NCI-H748 treated with DMSO at 0.1 percent for 48 hours (cell line): ENCODE results near the gene CRB3.

Source experiments
- DNase-seq: peaks from one replicate; lab custom pipeline; 2025; lab: John Stamatoyannopoulos, UW

Gene CRB3

DNA sequence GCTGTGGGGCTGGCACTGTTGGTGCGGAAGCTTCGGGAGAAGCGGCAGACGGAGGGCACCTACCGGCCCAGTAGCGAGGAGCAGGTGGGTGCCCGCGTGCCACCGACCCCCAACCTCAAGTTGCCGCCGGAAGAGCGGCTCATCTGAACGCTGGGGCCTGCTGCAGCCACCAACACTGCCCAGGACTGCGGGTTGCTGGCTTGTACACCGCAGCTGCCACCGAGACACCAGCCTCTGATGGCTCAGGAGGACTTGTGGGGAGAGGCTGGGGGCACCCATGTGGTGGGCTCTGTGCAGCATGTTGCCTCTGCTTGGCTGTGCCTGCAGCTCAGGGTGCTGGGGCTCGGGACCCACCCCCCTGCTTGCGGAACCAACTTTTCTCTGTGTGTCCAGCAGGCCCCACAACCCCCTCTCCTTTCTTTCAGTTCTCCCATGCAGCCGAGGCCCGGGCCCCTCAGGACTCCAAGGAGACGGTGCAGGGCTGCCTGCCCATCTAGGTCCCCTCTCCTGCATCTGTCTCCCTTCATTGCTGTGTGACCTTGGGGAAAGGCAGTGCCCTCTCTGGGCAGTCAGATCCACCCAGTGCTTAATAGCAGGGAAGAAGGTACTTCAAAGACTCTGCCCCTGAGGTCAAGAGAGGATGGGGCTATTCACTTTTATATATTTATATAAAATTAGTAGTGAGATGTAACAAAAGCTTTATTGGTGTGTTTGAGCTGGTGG lies 2.6 kb downstream of the CRB3 start:
- DNase-seq, result no peak

DNA sequence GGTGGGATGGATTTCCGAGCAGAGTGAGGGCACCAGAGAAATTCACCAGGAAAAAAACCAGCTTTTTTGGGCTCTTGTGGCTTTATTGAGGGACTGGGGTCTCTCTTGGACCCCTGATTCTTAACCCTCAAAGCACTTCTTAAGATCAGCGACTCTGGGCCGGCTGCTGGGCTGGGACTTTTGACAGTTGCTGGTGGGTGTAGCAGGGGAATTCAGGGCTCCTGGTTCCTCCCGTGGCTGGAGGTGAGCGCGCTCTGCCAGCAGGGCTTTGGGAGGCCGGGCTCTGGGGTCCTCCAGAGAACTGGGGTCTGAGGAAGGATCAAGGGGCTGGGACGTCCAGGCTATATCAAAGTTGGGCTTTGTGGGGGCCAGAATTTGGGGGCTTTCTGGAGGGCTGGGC lies 3.3 kb downstream of the CRB3 start:
- no peak for DNase-seq

DNA sequence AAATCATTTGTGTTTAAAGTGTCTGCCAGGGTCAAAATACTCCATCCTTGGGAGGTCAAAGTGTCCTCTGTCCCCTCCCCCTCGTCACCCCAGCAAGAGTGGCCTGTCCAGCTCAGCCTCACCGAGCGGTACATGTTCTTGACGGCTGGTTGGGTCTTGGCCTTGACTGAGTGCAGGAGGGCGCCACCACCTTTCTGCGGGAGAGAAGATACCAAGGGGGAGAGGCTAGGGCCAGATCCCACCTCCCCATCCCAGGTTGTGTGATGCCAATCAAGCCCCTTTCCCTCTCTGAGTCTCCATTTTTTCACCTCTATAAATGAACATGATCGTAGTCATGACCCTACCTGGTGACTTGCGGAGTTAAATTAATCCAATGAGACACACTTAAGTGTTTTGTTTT lies 6.1 kb downstream of the CRB3 start:
- no peak for DNase-seq

DNA sequence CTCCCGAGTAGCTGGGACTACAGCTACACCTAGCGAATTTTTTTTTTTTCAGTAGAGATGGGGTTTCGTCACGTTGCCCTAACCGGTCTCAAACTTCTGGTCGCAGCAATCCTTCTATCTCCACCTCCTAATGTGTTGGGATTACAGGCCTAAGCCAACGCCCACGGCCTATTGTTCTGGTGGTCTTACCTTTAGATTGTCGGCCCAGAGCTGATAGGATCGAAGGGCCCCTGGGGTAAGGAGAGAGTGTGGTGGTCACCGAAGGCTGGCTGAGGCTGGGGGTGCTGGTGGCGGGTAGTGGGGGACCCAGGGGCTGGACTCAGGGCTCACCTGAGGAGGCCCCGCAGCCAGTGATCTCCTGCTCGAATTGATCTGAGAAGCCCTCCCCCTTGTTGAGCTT lies 7.0 kb downstream of the CRB3 start:
- no peak for DNase-seq

DNA sequence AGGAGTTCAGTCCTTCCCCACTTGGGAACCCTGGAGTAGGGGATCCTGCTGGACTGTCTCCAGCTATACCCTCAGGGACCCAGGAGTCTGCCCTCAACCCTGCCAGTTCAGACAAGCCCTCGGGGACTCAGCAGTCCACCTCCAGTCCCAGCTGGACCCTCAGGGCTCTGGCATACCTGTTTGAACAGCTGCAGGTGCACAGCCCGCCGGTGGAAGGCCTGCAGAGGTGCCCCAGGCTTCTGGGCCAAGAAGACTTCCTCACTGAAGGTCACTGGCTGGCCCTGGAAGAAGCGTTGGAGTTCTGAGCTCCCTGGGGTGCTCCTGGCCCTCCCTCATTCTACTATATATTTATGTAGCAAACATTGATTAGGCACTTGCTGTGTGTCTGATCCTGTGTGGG lies 8.6 kb downstream of the CRB3 start:
- DNase-seq, result no peak

DNA sequence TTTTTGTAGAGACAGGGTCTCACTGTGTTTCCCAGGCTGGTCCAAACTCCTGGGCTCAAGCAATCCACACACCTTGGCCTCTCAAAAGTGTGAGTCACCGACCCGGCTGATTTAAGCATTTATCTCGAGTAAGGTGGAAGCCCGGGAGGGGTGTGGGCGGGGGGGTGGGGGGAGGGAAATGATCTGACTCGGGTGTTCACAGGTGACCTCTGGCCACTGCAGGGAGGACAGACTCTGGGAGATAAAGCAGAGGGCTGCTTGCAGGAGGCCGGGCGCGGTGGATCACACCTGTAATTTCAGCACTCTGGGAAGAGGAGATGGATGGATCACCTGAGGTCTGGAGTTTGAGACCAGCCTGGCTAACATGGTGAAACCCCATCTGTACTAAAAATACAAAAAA lies 9.6 kb downstream of the CRB3 start:
- DNase-seq, result no peak

DNA sequence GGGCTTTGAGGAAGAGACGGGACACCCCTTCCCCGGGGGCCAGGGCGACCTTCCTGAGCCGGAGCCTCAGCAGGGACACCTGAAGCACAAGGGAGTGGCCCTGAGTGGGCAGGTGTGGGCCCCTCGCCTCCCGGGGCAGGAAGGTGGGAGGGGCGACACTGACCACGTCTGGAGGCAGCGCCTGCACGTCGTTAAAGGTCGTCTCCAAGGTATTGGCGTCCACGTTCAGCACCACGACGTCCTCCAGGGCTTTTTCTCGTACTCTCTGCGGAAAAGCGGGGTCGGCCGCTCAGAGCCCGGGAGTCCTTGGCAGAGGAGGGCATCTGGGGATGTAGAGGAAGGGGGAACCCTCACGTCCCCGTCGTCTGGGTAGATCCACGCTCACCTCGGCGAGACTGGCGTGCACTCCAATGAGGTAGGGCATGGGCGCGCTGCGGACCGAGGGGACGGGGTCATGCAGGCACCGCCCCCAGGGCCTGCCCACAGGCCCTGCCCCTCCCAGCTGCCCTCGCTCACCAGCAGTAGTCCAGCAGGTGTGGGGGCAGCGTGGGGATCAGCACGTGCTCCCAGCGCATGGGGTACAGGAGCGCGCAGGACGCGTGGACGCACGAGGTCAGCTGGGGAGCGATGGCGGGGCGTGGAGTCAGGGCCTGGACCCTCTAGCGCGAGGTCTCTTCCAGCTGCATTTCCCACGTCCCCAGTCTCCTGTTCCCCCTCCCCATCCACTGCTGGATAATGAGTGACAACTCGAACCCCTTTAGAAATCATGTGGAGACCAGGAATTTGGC lies 11.4 kb downstream of the CRB3 start:
- no peak for DNase-seq

DNA sequence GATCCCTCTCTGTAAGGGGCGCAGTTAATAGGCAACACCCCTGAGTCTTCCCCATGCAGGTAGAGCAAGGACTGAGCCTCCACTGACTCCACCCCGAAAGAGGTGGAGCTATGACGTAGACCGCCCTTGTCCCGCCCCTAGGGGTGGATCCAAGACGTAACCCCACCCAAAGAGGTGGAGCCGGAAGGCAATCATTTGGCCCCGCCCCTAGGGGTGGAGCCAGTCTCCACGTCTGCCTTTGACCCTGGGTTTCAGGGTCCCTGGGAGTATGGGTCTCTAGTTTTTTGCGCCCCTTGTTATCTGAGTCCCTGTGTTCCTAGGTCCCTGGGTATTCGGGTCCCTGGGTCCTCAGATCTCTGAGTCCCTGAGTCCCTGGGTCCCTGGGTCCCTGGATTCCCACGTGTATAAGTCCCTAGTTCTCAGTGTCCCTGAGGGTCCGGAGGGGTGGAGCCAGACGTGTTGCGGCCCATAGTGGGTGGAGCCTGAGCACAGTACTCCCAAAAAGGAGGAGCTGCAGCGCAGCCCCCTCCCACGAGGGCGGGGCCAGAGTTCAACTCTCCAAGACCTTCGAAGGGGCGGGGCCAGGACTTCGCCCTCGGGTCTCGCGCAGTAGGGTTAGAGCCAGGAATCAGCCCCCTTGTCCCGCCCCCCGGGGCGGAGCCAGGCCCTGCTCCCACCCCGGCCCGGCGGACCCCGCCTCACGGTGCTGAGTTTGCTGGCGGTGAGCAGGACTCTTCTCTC lies 12.3 kb downstream of the CRB3 start:
- DNase-seq, result no peak

DNA sequence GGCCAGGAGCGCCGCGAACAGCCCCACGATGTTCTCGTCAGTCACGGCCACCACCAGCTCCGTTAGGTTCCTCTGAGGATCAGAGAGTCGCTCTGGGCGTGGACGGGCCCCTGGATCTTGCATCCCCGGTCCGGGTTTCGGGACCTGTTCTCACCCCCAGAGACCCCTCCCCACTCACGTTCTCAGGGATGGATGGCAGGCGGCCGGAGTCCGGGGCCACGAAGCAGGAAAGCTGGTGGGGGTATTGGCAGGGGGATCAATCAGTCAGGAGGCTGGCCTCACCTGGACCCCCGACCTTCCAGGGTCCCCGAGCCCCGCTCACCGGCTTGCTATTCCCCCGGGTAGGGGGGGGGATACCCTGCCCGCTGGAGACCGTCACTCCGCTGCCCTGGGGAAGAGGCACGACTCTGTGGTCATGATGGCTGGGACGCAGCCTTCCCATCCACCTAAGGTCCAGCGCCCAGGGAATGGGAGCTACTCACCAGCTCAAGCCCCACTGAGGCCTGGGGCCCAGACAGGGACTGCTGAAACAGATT lies 12.9 kb downstream of the CRB3 start:
- DNase-seq, result no peak

DNA sequence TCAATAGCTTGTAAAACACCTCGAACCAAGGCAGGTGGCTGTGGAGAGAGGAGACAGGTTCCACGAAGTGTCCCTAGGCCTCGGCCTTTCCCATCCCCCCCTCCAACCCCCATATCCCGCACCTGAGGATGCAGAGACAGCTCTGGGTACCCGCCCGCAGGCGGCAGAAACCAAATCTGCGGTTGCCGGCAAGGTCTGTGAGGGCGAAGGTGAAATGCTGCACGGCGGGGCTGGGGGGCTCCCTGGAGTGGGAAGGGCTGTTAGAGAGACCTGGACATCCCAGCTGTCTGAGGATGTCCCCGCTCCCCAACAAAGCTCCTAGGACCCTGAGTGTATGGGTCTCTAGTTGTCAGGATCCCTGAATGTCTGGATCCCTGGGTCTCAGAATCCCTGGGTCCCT lies 14.7 kb downstream of the CRB3 start:
- no peak for DNase-seq

DNA sequence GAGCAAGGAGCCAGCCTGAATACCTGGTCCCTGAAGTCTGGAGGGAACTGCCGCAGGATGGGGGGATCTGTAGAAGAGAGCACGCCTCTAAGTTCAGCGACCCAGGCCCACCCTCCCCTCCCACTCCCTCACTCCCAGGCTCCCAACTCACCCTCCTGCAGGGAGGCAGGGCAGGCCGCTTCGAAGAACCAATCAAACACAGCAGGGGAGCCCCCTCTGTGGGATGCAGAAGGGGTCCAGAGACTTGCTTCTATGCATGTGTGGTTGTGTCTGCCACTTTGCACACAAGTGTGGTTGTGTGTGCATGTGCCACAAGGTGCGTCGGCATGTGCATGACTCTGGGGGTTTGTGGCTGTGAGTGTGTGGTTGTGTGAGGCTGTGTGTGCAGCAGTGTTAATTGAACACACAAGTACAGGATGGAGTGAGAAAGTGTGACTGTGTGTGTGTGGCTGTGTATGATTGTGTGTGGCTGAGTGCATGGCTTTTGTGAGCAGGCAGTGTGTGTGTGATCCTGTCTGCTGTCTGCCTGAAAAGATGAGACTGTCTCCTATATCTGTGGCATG lies 15.8 kb downstream of the CRB3 start:
- no peak for DNase-seq

DNA sequence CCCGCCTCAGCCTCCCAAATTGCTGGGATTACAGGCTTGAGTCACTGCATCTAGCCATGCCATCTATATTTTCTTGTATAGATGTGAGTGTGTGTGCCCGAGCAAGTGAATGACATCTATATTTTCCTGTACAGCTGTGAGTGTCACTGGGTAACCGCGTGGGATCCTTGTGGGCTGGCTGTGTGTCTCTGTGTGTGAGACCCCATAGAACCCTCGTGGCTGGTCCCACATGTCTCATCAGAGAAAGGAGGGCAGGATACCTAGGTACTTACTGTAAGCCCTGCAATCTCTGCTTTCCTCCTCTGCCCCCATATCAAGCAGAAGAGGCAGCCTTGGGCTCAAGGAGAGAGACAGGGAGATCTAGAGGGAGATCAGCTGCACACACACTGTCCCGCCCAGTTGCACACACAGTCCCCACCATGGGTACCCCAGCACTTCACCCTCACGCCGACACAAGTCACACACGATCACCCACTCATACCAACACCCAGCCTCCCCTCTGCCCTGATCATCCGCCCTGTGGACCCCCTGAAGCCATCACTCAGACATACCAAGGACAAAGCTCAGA lies 16.9 kb downstream of the CRB3 start:
- no peak for DNase-seq

DNA sequence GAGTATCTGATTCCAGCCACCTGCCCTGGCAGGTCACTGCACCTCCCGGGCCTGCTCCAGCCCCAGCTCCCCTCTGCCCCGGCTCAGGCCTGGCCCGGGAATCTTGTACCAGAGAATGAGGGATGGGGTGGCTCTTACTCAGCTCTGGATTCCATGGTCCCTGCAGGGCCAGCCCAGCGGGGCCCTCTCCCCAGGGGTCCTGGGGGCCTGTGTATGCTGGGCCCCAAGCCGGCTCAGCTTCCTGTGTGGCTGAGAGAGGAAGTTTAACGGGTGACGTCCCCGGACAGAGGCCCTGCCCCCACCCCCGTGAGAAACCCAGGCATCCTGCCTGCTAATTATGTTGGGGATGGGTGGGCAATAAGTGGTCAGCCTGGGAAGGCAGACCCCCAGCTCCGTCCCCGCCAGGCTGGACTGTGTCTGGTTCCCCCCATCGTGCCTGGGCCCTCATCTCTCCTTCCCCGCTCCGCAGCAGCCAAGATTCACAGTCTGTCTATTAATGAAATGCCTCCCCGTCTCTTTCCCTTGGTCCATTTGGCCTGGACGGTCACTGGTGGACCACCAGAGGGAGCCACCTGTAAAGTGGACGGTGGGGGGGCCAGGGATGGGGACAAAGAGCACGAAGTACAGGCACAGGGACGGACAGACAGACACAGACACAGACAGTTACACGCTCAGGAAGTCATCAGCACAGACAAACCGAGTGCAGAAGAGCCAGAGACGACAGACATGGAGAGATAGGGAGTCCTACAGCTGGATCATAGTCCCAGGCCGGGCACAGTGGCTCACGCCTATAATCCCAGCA lies 17.7 kb downstream of the CRB3 start, which contains the start of gene DENND1C:
Gene DENND1C, minus strand, starts transcription at position 247 of the 802 bp plus-strand sequence. Its CDS starts 92 bp downstream, at position 155.
- no peak for DNase-seq

DNA sequence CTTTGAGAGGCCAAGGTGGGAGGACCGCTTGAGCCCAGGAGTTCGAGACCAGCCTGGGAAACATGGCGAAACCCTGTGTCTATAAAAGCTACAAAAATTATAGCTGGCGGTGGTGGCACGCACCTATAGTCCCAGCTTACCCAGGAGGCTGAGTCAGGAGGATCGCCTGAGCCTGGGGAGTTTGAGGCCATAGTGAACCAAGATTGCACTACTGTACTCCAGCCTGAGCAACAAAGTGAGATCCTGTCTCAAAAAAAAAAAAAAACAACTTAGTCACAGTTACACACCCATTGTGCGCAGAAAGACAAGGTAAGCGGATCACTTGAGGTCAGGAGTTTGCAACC lies 18.2 kb downstream of the CRB3 start:
- no peak for DNase-seq

DNA sequence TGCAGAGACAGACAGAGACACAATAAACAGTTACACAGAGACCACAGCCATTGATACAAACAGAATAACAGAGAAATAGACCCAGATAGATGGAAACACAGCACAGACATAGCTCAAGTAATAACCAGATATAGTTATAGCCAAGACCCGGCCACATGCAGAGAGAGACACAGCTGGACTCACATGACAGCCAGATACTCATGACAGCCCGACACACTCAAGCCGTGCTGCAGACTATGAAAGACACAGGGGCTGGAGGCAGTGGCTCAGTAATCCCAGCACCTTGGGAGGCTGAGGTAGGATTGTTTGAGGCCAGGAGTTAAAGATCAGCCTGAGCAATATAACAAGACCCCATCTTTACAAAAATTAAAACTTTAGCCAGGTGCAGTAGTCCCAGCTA lies 19.2 kb downstream of the CRB3 start:
- DNase-seq, result no peak

DNA sequence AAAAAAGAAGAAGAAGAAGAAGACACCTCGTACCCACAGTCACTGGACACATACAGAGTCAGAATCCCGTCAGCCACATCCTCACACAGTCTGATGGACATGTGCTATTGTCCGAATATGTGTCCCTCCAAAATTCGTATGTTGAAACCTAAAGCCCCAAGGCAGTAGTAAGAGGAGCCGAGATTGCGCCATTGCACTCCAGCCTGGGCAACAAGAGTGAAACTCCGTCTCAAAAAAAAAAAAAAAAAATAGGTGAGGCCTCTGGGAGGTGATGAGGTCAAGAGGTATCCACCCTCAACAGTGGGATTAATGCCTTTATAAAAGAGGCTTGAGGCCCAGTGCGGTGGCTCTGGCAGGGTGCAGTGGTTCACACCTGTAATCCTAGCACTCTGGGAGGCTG lies 20.2 kb downstream of the CRB3 start:
- DNase-seq, result no peak

DNA sequence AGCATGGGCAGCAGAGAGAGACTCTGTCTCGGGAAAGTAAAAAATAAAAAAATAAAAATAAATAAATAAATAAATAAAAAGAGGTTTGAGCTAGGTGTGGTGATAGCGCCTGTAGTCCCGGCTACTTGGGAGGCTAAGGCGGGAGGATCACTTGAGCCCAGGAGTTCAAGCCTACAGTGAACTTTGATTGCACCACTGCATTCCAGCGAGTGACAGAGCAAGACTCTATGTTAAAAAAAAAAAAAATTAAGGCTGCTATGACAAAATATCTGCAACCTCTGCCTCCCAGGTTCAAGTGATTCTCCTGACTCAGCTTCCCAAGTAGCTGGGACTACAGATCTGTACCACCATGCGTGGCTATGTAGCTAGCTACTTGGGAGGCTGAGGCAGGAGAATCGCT lies 20.8 kb downstream of the CRB3 start:
- no peak for DNase-seq

DNA sequence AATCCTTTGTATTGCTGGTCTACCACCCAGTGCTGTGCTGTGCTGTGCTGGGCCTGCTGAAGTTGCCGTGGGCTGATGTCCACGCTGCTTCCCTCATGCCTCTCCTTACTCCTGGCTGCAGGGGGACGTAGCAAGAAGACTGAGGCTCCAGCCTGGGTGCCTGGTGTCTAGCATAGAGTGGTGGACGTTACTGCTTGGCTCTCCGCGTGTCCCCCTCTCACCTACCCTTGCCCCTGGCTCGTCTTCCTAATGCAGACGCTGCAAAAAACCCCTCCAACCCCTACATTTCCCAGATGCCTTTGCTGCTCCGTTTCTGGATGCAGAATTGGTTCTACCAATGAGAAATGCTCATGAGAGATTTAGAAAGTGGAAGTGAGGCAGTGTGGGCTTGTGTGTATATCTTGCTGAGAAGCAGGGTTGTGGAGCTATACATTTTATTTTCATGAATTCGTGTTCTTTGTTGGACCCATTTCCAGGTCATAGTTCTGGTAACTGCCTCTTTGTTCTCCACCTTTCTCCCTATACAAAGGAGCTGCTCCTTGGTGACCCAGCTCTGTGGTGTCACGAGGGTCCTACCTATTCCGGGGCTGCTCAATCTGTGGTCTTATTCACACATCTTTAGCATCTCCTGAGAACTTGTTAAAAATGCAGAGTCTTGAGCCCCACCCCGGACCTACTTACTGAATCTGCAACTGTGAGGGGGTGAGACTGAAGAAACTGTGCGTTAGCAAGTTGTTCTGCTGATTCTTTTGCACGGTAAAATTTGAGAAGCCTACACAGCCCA lies 25.4 kb downstream of the CRB3 start:
- no peak for DNase-seq

DNA sequence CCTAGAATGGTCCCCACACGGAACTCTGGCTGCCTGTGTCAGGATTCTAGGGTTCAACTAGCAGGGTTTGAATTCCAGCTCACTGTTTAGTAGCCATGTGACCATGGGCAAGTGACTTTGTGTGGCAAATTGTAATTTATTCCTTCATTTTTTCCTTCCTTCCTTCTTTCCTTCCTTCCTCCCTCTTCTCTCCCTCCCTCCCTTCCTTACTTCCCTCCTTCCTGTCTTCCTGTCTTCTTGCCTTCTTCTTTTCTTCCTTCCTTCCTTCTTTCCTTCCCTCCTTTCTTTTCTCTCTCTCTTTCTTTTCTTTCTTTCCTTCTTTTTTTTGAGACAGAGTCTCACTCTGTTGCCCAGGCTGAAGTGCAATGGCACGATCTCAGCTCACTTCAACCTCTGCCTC lies 26.1 kb downstream of the CRB3 start:
- DNase-seq, result no peak

DNA sequence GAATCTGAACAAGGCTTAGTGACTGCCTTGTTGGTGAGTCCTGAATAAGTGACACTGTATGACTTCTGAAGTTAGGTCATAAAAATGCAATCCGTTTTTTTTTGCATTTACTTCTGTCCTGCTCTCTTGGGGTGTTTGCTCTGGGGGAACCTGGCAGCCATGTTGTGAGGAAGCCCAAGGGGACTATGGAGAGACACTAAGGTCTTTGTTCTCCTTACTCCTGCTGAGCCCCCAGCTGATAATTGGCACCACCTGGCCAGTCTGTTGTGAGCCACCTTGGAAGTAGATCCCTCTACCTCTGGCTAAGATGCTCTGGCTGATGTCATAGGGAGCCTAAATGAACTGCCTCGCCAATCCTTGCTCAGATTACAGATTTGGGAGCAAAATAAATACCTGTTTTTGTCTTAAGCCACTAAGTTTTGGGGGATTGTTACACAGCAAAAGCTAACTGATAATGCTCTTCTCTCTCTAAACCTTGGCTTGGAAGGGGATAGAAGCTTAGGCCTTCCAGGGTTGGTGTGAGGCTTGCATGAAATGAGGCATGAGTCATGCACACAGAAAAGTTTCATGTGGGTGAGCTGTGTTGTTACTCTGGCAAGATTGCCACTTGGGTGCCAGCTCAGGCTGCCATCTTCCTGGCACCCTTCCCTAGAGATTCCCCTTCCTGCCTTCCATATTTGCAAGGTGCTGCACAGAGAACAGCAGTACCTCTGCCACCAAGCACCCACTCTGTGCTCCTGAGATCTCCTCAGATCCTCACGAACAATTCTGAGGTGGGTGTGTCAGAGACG lies 27.9 kb downstream of the CRB3 start:
- no peak for DNase-seq
